ENCODE measurements around the gene RGSL1. TPM values are rescaled to one million over a fixed set of nuclear protein-coding genes. Genes with fewer than 3 reads are reported as not detected.

The RGSL1 gene
- total RNA-seq, 2 donors from 2014 or later, result not detected

DNA sequence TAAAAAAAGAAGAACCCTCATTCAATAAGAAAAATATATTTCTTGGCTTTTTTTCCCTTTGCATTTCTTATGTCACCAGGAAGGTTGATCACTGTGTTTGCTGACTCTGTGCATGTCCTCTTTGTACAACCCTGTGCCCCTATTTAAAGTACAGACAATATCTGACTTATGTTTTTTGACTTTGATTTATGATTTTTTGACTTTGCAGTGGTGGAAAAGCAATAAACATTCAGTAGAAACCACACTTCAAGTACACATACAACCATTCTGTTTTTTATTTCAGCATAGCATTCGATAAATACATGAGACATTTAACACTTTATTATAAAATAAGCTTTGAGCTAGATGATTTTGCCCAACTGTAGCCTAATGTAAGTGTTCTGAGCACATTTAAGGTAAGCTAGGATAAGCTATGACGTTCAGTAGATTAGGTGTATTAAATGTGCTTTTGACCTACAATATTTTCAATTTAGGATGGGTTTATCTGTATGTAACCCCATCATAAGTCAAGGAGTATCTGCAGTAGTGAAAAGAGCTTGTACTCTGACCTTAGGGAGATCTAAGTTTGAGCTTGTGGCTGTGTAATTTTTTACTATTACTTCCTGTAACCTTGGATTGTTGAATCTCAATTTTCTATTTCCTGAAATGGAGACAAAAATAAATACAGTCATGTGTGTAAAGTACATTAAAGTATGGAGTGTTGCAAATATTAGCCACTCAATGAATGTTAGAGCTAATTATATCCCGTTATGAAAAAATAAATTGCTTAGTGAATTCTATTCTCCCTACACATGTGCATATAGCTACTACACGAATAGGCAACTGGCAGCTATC lies 137.9 kb downstream of the RGSL1 start:
- Histone ChIP-seq H3K27me3 (ENCODE audit: control insufficient read depth, insufficient read depth, low read length, poor library complexity, severe bottlenecking) (no peaks in the 10 kb centered on the region), H3K4me3 (ENCODE audit: low read length) (peak overlapping the region; percentile 72), H3K36me3 (ENCODE audit: control insufficient read depth, insufficient read depth, low read length) (no peaks in the 10 kb centered on the region), H3K4me1 (ENCODE audit: control insufficient read depth, insufficient read depth, low read length) (peaks cover 3% of the 10 kb centered on the region), H3K9ac (ENCODE audit: extremely low read depth, low read length, poor library complexity, severe bottlenecking) (no peak overlapping the region), H3K9me3 (ENCODE audit: control insufficient read depth, low read length) (no peaks in the 10 kb centered on the region), H3K27ac (ENCODE audit: low read depth, low read length) (no peak overlapping the region)
- DNase-seq, result no peak
- Mint-ChIP-seq H3K4me1 (peaks cover 13% of the 10 kb centered on the region), H3K36me3 (ENCODE audit: low read depth) (no peaks in the 10 kb centered on the region), H3K9me3 (no peaks in the 10 kb centered on the region), H3K4me3 (peak overlapping the region; percentile 77), H3K27me3 (ENCODE audit: insufficient read depth) (no peaks in the 10 kb centered on the region), H3K27ac (no peak overlapping the region)
- WGBS, 2 experiments (ENCODE audit: insufficient coverage in 1 of 2, insufficient read length in 1 of 2), result 94 to 95% methylated on average over 2 to 4 of the region's 4 CpGs
- TF ChIP-seq, protein P1, sequence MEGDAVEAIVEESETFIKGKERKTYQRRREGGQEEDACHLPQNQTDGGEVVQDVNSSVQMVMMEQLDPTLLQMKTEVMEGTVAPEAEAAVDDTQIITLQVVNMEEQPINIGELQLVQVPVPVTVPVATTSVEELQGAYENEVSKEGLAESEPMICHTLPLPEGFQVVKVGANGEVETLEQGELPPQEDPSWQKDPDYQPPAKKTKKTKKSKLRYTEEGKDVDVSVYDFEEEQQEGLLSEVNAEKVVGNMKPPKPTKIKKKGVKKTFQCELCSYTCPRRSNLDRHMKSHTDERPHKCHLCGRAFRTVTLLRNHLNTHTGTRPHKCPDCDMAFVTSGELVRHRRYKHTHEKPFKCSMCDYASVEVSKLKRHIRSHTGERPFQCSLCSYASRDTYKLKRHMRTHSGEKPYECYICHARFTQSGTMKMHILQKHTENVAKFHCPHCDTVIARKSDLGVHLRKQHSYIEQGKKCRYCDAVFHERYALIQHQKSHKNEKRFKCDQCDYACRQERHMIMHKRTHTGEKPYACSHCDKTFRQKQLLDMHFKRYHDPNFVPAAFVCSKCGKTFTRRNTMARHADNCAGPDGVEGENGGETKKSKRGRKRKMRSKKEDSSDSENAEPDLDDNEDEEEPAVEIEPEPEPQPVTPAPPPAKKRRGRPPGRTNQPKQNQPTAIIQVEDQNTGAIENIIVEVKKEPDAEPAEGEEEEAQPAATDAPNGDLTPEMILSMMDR (conservative IDR thresholded peaks at IDR 0.05), result no peak

DNA sequence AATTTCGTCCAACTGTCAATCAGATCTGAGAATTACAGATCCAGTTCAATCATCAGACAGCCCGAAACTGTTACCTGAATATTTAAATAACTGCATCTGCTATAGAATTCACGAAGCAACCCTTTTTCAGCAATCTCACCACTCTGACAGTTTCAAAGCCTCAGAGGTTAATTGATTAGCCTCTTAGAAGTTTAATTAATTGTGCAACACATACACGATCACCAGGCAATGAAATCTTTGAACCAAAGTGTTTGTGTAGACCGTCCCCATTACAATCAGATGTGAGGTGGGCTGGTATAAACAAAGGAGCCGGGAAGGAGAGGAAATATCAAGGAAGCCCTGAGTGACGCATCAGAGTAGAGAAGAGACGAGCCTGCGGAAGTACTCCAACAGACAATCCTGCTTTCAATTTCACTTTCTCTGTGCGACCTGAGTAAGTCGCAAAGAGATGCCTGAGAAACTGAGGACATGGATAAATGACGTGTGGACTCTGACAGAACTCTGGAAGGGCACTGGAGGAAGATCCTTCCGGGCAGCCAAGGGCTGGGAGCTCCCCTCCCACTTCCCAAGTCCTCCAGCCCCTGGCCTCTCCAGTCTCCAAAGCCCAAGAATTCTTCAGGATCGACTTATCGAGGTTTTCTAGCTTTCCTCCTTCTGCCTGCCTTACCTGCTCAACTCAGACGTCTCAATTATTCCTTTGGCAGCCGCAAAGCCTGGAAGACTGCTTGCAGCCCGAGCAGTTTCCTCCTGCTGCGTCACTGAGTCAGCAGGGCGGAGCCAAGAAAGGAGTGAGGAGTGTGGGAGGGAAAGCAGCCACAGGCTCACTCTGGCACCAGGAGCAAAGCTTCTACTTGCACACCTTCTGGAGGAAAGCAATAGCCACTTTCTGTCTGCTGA lies 138.8 kb downstream of the RGSL1 start, which contains the start of gene RNASEL:
RNASEL (minus strand) TSS at position 757 of the 897 bp plus-strand sequence. CDS start 2,450 bp downstream, outside the sequence.
- Histone ChIP-seq H3K4me1 (ENCODE audit: control insufficient read depth, insufficient read depth, low read length) (peaks cover 3% of the 10 kb centered on the region), H3K4me3 (ENCODE audit: low read length) (peak within 1 kb of the TSS; percentile 72), H3K27ac (ENCODE audit: low read depth, low read length) (no peak within 1 kb of the TSS), H3K9me3 (ENCODE audit: control insufficient read depth, low read length) (no peaks in the 10 kb centered on the region), H3K9ac (ENCODE audit: extremely low read depth, low read length, poor library complexity, severe bottlenecking) (peak within 1 kb of the TSS; percentile 21), H3K36me3 (ENCODE audit: control insufficient read depth, insufficient read depth, low read length) (no peaks in the 10 kb centered on the region), H3K27me3 (ENCODE audit: control insufficient read depth, insufficient read depth, low read length, poor library complexity, severe bottlenecking) (no peaks in the 10 kb centered on the region)
- peaks cover 13% of the 10 kb centered on the region for H3K4me1 Mint-ChIP-seq
- peak within 1 kb of the TSS; percentile 77 for H3K4me3 Mint-ChIP-seq
- TF ChIP-seq, protein P1 (conservative IDR thresholded peaks at IDR 0.05), result no peak
- no peaks in the 10 kb centered on the region for H3K27me3 Mint-ChIP-seq (ENCODE audit: insufficient read depth)
- H3K36me3 Mint-ChIP-seq (ENCODE audit: low read depth), result no peaks in the 10 kb centered on the region
- peak; percentile 89 for DNase-seq
- H3K9me3 Mint-ChIP-seq, result no peaks in the 10 kb centered on the region
- WGBS, 2 experiments (ENCODE audit: insufficient coverage in 1 of 2, insufficient read length in 1 of 2), result 46 to 59% methylated on average over 9 to 20 of the region's 20 CpGs
- H3K27ac Mint-ChIP-seq, result peak within 1 kb of the TSS; percentile 95

DNA sequence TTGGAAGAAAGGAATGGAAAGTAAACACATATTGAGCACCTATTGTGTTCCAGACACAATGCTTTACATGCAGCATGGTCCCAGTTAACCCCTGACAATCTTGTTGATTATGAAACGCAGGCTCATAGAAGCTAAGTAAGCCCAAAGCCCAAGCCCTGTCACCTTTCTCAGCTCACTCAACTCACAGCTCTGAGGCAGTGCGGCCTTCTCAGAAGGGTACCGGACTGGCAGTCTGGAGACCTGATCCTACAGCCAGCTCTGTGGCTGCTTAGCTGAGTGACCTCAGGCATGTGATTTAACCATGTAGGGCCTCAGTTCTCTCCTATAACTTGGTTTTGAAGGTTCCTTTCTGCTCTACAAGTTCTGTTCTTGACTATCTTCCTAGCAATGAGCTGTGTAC lies 139.6 kb downstream of the RGSL1 start:
- no peak overlapping the region for H3K9ac ChIP-seq (ENCODE audit: extremely low read depth, low read length, poor library complexity, severe bottlenecking)
- no peak for DNase-seq
- H3K27me3 Mint-ChIP-seq (ENCODE audit: insufficient read depth), result no peaks in the 10 kb centered on the region
- H3K36me3 ChIP-seq (ENCODE audit: control insufficient read depth, insufficient read depth, low read length), result no peaks in the 10 kb centered on the region
- no peaks in the 10 kb centered on the region for H3K9me3 Mint-ChIP-seq
- H3K36me3 Mint-ChIP-seq (ENCODE audit: low read depth), result no peaks in the 10 kb centered on the region
- peak overlapping the region; percentile 95 for H3K27ac Mint-ChIP-seq
- H3K4me3 ChIP-seq (ENCODE audit: low read length), result no peak overlapping the region
- peaks cover 3% of the 10 kb centered on the region for H3K4me1 ChIP-seq (ENCODE audit: control insufficient read depth, insufficient read depth, low read length)
- peak overlapping the region; percentile 77 for H3K4me3 Mint-ChIP-seq
- no peak overlapping the region for H3K27ac ChIP-seq (ENCODE audit: low read depth, low read length)
- H3K27me3 ChIP-seq (ENCODE audit: control insufficient read depth, insufficient read depth, low read length, poor library complexity, severe bottlenecking), result no peaks in the 10 kb centered on the region
- no peaks in the 10 kb centered on the region for H3K9me3 ChIP-seq (ENCODE audit: control insufficient read depth, low read length)
- WGBS, 2 experiments (ENCODE audit: insufficient coverage in 1 of 2, insufficient read length in 1 of 2), result 91 to 100% methylated on average over 2 to 3 of the region's 3 CpGs
- TF ChIP-seq, protein P1 (conservative IDR thresholded peaks at IDR 0.05), result no peak
- H3K4me1 Mint-ChIP-seq, result peaks cover 13% of the 10 kb centered on the region
